ENCODE measurements around the gene INSYN2A.

Gene INSYN2A

GRCh38 chr10:127151981-127152699 lies 44.3 kb downstream of the INSYN2A start:
- DNase-seq = no peak

- DNase-seq = no peak
Measured at GRCh38 chr10:127151541-127151940, 44.9 kb downstream of the INSYN2A start.

- no peak for DNase-seq
Measured at GRCh38 chr10:127150136-127150535, 46.3 kb downstream of the INSYN2A start.

GRCh38 chr10:127149501-127150081 lies 46.8 kb downstream of the INSYN2A start:
- DNase-seq = no peak

GRCh38 chr10:127148933-127149220 lies 47.5 kb downstream of the INSYN2A start:
- DNase-seq = no peak

GRCh38 chr10:127148066-127148932 lies 48.1 kb downstream of the INSYN2A start:
- DNase-seq = no peak

GRCh38 chr10:127146661-127147060 lies 49.7 kb downstream of the INSYN2A start:
- DNase-seq = no peak
